ENCODE data around the gene USP35.

DNA sequence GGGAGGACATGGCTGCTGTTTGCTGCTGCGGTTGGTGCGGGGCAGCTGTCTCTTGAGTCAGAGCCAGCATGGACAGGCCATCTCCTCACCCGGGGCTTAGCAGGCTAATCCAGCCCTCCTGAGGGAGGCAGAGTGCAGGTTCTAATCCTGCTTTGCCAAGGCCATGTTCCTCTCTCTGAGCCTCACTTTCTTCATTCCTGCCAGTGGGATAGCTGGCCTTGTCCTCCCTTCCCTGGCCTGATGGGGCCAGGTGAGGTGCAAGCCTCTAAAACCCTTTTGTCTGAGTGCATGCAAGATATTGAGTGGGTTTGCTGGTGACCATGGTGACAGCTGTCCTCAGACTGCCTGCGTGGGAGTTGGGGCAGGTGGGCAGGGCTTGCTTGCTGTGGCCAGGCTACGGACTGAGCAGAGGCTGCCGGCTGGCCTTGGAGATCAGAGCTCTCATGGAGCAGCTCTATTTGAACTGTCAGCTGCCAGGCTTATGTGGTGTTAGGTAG is 3.6 kb downstream of the USP35 start:
- no peak for TF ChIP-seq POLR2A (IDR thresholded peaks at IDR 0.05; ENCODE audit: extremely low read depth, insufficient read length)
- TF ChIP-seq, protein P1, sequence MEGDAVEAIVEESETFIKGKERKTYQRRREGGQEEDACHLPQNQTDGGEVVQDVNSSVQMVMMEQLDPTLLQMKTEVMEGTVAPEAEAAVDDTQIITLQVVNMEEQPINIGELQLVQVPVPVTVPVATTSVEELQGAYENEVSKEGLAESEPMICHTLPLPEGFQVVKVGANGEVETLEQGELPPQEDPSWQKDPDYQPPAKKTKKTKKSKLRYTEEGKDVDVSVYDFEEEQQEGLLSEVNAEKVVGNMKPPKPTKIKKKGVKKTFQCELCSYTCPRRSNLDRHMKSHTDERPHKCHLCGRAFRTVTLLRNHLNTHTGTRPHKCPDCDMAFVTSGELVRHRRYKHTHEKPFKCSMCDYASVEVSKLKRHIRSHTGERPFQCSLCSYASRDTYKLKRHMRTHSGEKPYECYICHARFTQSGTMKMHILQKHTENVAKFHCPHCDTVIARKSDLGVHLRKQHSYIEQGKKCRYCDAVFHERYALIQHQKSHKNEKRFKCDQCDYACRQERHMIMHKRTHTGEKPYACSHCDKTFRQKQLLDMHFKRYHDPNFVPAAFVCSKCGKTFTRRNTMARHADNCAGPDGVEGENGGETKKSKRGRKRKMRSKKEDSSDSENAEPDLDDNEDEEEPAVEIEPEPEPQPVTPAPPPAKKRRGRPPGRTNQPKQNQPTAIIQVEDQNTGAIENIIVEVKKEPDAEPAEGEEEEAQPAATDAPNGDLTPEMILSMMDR (IDR thresholded peaks at IDR 0.05; ENCODE audit: low read depth, low read length): no peak

Data from NB4 (cell line).